HG03354 (cell line): Measurements from ENCODE around the gene TK2.
"Not testable (repeated sequence)": the region's sequence is repeated elsewhere in the genome, so short reads cannot be mapped to it uniquely, and the experiment has no call there.

ENCODE experiments used
- ATAC-seq: cut with Tn5 transposase; IDR thresholded peaks from one replicate; pipeline ENCODE4 v1.9.1; 2021; ENCODE audit warnings: mild to moderate bottlenecking; ENCODE audit not compliant: unreplicated experiment, poor library complexity, severe bottlenecking

Gene TK2

GRCh38 chr16:66510711-66511601 is 39.0 kb downstream of the TK2 start:
- no peak for ATAC-seq

GRCh38 chr16:66510298-66510697 is 39.6 kb downstream of the TK2 start:
- no peak for ATAC-seq

DNA sequence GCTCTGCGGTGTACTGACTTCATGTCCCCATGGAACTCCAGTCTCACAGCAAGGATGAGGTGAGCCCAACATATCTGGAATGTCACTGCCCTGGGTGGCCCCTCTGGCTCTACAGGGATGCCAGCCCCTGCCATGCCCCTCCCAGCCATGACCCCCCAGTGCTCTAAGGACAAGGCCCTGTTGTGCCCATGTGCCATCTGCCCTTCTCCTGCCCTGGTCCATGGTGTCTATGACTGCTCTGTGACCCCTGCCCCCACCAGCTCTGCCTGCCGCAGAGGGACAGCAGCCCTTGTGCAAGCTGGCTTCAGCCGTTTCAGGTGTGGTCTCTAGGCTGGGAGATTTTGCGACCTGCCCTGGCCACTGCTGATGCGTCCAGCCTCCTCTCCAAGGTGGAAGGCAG is 40.3 kb downstream of the TK2 start:
- no peak for ATAC-seq

- no peak for ATAC-seq
Measured at GRCh38 chr16:66508914-66509496, 40.9 kb downstream of the TK2 start.

- peak; percentile 50 for ATAC-seq
Measured at GRCh38 chr16:66508248-66508913, 41.5 kb downstream of the TK2 start.

- no peak for ATAC-seq
Measured at GRCh38 chr16:66507731-66508239, 42.1 kb downstream of the TK2 start.

DNA sequence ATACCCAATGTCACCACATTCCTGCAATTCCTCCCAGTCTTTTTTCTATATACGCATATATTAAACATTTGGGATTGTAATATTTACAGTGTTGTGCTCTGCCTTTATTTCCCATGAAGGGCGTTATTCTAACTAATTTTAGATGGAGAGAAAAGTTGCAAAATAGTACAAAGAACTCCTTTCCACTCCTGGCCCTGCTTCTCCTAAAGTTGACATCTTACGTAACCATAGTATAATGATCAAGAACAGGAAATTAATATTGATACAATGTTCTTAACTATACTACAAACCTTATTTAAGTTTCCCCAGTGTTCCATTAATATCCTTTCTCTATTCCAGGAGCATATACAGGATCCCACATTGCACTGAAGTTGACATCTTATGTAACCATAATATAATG is 46.3 kb downstream of the TK2 start:
- ATAC-seq, result no peak

GRCh38 chr16:66503030-66503429 is 46.9 kb downstream of the TK2 start:
- ATAC-seq, result no peak

DNA sequence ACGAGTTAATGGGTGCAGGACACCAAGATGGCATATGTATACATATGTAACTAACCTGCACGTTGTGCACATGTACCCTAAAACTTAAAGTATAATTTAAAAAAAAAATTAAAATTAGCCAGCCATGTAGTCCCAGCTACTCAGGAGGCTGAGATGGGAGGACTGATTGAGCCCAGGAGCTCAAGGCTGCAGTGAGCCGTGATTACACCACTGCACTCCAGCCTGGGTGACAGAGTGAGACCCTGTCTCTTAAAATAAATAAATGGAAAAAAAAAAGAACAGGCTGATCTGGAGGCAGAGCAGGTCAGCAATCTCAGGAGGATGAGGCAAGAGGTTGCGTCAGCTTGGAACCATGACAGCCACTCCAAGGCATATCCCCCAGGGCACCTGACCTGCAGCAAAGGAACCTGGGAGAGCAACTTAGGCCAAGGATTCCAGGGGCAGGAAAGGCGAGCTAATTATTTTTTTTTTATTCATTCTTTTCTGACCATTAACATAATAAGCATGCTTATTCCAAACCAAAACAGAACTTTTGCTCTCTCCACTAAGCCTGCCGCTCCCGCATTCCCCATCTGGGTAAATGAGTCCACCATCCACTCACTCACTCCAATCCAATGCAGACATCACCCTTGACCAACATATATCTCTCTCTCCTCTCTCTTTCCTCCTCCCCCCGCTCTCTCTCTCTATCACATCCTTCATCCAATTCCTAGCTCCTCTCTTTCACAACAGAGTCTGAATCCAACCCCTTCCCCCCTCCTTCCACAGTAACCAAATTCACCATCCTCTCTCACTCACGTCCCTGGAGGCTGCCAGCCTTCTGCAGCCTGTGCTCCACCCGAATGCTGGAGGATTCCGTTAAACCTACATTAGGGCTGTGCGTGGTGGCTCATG is 47.7 kb downstream of the TK2 start:
- ATAC-seq, result no peak

GRCh38 chr16:66501563-66501962 is 48.4 kb downstream of the TK2 start:
- not testable (repeated sequence) for ATAC-seq

- ATAC-seq, result not testable (repeated sequence)
Measured at GRCh38 chr16:66497921-66498320, 52.0 kb downstream of the TK2 start.

GRCh38 chr16:66496226-66496625 is 53.7 kb downstream of the TK2 start:
- ATAC-seq, result not testable (repeated sequence)

GRCh38 chr16:66495440-66495839 is 54.5 kb downstream of the TK2 start:
- ATAC-seq, result no peak

GRCh38 chr16:66494916-66495315 is 55.0 kb downstream of the TK2 start:
- ATAC-seq, result no peak

DNA sequence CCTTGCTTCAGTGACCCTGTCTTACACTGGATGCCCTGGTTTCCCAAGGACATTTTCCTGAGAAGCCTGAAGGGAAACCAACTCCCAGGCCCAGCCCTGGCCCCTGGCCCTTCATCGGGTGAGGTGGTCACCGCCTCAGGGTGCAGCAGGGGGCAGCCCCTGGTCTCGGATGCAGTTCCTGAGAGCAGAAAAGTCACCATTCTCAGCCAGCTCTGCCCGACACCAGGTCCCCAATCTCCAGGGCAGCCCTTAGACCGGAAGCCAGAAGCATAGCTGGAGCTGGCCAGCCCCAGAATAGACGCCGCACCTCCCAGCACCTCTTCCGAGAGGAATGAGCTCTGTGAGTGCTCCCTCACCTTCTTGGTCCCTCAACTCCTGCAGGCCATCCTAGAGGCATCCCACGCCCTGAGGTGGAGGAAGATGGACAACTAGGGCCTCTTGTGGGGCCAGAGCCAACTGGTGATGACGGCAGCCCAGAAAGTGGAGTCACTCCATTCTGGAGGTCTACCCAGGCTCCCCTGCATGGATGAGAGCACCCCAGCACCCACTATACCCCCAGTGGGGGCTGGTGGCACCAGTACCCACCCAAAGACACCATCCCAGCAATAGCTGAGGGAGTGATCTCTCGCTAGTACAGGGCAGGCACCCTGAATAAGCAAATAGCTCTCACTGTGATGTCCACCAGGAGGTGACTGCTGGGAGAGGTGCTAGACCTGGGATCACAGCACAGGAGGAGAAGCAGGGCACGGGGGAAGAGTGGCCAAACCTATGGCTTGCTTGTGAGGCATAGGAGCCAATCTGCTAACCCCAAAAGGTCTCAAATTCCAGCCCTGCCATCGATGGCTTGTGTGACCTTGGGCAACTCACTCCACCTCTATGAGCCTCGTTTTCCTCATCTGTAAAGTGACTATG is 56.2 kb downstream of the TK2 start:
- no peak for ATAC-seq

GRCh38 chr16:66491716-66492064 is 58.2 kb downstream of the TK2 start:
- ATAC-seq, result no peak

DNA sequence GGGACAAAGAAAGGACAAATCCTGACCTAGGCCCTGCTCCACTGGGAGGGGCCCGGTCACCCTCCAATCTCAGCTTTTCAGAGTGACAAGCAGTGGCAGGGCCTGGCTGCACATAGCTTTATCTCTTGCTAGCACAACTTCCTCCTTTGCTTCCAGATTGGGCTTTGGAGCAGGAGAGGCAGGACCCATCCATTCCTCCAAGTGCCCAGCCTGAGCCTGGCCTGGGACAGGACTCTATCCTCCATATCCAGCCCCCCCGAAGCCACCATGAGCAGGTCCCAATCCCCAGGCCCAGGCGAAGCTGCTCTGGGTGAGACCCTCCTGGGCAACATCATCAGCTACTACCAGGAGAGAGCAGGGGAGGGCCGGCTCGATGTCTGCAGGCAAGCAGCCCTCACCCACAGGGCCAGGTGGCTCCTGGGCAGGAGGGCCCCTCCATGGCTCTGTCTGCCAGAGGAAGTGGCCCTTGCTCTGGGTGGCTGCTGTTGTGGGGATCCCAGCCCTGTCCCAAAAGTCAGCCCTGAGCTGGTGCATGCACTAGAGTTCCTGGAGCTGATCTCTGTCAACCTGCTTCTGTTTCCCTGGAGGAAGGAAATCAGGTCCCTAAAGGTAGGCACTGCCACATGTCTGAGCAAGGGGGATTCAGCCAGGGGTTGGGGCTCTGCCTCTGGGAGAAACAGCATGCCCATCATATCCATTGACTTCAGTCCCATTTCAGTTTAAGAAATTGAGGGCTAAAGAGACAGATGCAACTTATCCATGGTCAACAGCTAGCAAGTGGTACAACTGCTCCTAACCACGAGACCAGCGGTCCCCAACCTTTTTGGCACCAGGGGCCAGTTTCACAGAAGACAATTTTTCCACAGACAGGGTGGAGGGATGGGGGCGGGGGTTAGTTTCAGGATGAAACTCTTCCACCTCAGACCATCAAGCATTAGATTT is 58.9 kb downstream of the TK2 start:
- no peak for ATAC-seq

GRCh38 chr16:66489818-66490217 is 60.1 kb downstream of the TK2 start:
- no peak for ATAC-seq
